Hepatocyte (in vitro differentiated cells): ENCODE data around the gene RBM17.

Source experiments
- EZH2 ChIP-seq: fragments of 200-600 bp; sonication (generic); IDR thresholded peaks from 2 replicates; pipeline ENCODE4 v1.6.1; 2016; ENCODE audit warnings: antibody characterized with exemption, mild to moderate bottlenecking, borderline replicate concordance
- TF ChIP-seq, protein P1 (sequence below): fragments of 200-600 bp; sonication (generic); IDR thresholded peaks from 2 replicates; pipeline ENCODE4 v1.5.1; 2016; ENCODE audit warnings: antibody characterized with exemption, mild to moderate bottlenecking; ENCODE audit not compliant: poor library complexity

DNA sequence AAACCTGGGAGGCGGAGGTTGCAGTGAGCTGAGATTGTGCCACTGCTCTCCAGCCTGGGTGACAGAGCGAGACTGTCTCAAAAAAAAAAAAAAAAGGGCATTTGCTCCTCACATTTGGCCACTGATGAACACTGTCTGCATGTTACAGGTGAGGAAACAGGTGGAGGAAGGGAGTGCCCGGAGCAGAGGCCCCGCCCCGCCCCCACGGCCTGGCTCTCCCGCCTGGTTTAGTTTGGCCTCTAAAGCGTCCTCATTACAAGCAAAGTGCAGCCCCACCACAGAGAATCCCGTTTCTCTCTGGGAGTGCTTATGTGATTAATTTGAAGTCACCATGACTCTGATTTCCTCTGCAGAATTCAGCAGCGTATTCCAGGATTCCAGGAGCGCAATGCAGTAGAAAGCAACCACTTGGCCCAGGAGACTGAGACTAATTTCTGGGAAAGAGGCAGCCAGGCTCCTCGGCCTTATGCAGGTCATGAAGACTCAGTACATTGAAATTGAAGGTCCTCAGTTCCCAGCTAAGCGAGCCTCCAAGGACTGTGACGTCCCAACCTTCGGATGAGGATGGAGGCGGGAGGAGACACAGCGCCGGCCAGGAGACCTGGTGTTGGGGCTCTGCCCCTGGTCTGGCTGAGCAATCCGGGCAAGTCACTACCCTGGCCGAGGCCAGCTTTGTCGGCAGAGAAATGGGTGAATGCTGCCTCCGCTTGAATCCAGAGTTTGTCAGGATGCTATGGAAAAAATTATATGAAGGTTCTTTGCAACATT, 44.7 kb downstream of the RBM17 start:
- TF ChIP-seq, protein P1, sequence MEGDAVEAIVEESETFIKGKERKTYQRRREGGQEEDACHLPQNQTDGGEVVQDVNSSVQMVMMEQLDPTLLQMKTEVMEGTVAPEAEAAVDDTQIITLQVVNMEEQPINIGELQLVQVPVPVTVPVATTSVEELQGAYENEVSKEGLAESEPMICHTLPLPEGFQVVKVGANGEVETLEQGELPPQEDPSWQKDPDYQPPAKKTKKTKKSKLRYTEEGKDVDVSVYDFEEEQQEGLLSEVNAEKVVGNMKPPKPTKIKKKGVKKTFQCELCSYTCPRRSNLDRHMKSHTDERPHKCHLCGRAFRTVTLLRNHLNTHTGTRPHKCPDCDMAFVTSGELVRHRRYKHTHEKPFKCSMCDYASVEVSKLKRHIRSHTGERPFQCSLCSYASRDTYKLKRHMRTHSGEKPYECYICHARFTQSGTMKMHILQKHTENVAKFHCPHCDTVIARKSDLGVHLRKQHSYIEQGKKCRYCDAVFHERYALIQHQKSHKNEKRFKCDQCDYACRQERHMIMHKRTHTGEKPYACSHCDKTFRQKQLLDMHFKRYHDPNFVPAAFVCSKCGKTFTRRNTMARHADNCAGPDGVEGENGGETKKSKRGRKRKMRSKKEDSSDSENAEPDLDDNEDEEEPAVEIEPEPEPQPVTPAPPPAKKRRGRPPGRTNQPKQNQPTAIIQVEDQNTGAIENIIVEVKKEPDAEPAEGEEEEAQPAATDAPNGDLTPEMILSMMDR: no peak
- TF ChIP-seq EZH2: no peak
